Mesothelial cell of epicardium (in vitro differentiated cells): Measurements from ENCODE around the gene FCHSD2. TPM values are rescaled to one million over a fixed set of nuclear protein-coding genes. Genes with fewer than 3 reads are reported as not detected.

ENCODE experiments used
- DNase-seq, 2 experiments: peaks; one replicate each; pipeline ENCODE4 v3.0.0; 2021; ENCODE audit warnings: low spot score in 2 of 2; ENCODE audit not compliant: unreplicated experiment in 2 of 2
- H3K27ac Mint-ChIP-seq: 2 replicates; pipeline ENCODE4 v1.8.0; 2021; ENCODE audit warnings: mixed read lengths
- H3K27me3 Mint-ChIP-seq: 2 replicates; pipeline ENCODE4 v1.8.0; 2021; ENCODE audit warnings: low read depth, mixed read lengths
- H3K36me3 Mint-ChIP-seq: 2 replicates; pipeline ENCODE4 v1.8.0; 2021; ENCODE audit warnings: mixed read lengths
- H3K4me1 Mint-ChIP-seq: 2 replicates; pipeline ENCODE4 v1.8.0; 2021; ENCODE audit warnings: mixed read lengths
- H3K4me3 Mint-ChIP-seq: 2 replicates; pipeline ENCODE4 v1.8.0; 2021; ENCODE audit warnings: mild to moderate bottlenecking, moderate library complexity, mixed read lengths
- H3K9me3 Mint-ChIP-seq: 2 replicates; pipeline ENCODE4 v1.8.0; 2021; ENCODE audit warnings: mixed read lengths
- total RNA-seq: library from RNA; stranded (reverse); gene quantifications from 3 replicates; pipeline ENCODE4 v1.2.1, GENCODE V29; 2021
- TF ChIP-seq, protein P1 (sequence below): fragments of 200-600 bp; sonication (generic); IDR thresholded peaks from one replicate; pipeline ENCODE4 v1.5.0; 2021; ENCODE audit warnings: antibody characterized with exemption; ENCODE audit not compliant: unreplicated experiment

The FCHSD2 gene
- total RNA-seq, 1 donor from 2014 or later, result 33.8 TPM

DNA sequence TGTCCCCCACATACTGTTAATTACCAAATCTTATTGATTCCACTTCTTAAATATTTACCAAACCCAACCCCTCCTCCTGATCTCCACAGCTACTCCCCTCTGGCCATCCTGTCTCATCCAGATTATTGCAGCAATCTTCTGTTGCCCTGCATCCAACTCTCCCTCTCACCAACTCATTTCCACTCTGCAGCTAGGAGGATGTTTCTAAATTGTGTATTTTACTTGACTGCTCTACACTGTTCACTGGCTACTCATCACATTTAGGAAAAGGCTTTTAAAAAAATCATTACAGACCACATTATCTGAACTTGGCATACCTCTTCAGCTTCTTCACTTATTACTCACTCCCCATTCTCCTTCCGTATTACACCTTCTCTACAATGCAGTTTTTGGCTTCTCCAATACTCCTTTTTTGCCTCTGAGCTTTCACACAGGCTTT, 210.0 kb downstream of the FCHSD2 start:
- H3K4me1 Mint-ChIP-seq, result peaks cover 13% of the 10 kb centered on the region
- H3K27me3 Mint-ChIP-seq, result no peaks in the 10 kb centered on the region
- TF ChIP-seq, protein P1, sequence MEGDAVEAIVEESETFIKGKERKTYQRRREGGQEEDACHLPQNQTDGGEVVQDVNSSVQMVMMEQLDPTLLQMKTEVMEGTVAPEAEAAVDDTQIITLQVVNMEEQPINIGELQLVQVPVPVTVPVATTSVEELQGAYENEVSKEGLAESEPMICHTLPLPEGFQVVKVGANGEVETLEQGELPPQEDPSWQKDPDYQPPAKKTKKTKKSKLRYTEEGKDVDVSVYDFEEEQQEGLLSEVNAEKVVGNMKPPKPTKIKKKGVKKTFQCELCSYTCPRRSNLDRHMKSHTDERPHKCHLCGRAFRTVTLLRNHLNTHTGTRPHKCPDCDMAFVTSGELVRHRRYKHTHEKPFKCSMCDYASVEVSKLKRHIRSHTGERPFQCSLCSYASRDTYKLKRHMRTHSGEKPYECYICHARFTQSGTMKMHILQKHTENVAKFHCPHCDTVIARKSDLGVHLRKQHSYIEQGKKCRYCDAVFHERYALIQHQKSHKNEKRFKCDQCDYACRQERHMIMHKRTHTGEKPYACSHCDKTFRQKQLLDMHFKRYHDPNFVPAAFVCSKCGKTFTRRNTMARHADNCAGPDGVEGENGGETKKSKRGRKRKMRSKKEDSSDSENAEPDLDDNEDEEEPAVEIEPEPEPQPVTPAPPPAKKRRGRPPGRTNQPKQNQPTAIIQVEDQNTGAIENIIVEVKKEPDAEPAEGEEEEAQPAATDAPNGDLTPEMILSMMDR, result no peak
- no peaks in the 10 kb centered on the region for H3K36me3 Mint-ChIP-seq
- H3K9me3 Mint-ChIP-seq, result no peaks in the 10 kb centered on the region
- no peak overlapping the region for H3K4me3 Mint-ChIP-seq
- H3K27ac Mint-ChIP-seq, result no peak overlapping the region
- DNase-seq, result no peak

DNA sequence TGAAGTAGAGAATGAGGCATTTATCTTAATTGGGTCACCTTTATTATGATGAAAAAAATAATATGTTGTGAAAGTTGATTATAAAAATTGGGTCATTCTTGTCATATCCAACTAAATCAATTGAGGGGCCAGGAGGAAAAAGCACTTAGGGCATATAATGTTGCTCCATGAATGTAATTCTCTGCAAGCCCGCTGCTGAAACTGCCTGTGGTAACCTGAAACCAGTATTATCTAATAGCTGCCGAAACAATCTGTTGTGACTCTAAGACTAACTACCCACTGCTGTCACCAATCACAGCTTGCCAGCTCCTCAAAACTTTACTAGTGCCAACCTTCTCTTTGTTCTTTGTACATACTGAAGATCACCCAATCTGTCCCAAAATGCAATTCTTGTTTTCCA, 212.1 kb downstream of the FCHSD2 start:
- Mint-ChIP-seq H3K27ac (peak overlapping the region; percentile 55), H3K4me3 (no peak overlapping the region), H3K36me3 (no peaks in the 10 kb centered on the region), H3K9me3 (no peaks in the 10 kb centered on the region), H3K4me1 (peaks cover 13% of the 10 kb centered on the region), H3K27me3 (no peaks in the 10 kb centered on the region)
- DNase-seq, result no peak
- TF ChIP-seq, protein P1, result no peak

DNA sequence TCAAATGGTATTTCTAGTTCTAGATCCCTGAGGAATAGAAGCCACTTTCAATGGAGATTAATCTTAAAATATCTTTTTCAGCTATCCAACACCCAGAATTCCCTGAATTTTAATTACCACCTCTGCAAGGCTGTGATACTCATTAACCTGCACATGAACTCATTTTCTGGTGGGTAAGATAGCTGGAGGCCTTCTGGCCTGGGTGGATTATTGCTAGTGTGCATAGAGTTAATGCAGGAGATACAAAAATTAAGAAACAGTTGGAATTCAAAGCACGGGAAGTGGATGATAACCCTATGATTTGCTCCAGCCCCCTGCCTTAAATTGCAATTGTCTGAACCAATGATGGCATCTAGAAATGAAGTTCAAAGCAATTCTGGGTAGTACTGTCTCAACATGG, 212.9 kb downstream of the FCHSD2 start:
- no peak overlapping the region for H3K4me3 Mint-ChIP-seq
- no peaks in the 10 kb centered on the region for H3K9me3 Mint-ChIP-seq
- no peaks in the 10 kb centered on the region for H3K36me3 Mint-ChIP-seq
- H3K4me1 Mint-ChIP-seq, result peaks cover 11% of the 10 kb centered on the region
- TF ChIP-seq, protein P1, result no peak
- H3K27ac Mint-ChIP-seq, result peak overlapping the region; percentile 55
- no peak for DNase-seq
- H3K27me3 Mint-ChIP-seq, result no peaks in the 10 kb centered on the region

DNA sequence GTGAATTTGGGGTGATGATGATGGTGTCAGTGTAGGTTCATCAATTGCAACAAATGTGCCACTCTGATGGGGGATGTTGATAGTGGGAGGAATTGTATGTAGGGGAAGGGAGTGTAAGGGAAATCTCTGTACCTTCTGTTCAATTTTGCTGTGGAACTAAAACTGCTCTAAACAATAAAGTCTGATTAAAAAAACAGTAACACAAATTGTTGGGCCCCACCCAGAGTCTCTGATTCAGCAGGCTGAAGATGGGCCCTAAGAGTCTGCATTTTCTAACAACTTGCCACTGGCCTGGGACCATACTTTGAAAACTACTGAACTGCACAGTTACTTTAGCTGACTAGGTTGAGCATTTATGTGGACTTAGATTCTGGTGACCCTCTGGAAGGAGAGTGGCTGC, 214.7 kb downstream of the FCHSD2 start:
- DNase-seq, result no peak
- Mint-ChIP-seq H3K4me1 (peaks cover 11% of the 10 kb centered on the region), H3K9me3 (no peaks in the 10 kb centered on the region)

DNA sequence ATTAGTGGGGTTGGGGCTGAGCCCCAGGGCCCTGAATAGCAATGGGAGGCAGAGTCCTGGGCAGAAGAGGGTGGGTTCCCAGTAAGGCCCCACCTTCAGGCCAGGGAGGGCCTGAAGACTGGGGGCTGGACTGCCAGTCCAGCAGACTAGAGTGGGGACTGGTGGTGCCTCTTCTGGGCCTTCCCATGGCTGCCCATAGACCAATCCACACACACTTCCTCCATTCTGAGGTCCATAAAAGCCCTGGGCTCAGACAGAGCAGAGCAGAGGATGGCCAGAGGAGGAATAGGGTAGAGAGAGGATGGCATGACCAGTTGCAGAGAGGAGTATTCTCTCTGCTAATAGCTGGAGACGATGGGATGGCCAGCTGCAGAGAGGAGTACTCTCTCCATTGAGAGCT, 216.0 kb downstream of the FCHSD2 start:
- Mint-ChIP-seq H3K4me3 (no peak overlapping the region), H3K27ac (no peak overlapping the region), H3K4me1 (peaks cover 17% of the 10 kb centered on the region), H3K9me3 (no peaks in the 10 kb centered on the region), H3K36me3 (no peaks in the 10 kb centered on the region), H3K27me3 (no peaks in the 10 kb centered on the region)
- no peak for DNase-seq
- TF ChIP-seq, protein P1, result no peak

More for the DNA sequence above, 214.7 kb downstream of the FCHSD2 start:
- TF ChIP-seq, protein P1, result no peak
- Mint-ChIP-seq H3K27ac (no peak overlapping the region), H3K4me3 (no peak overlapping the region), H3K27me3 (no peaks in the 10 kb centered on the region), H3K36me3 (no peaks in the 10 kb centered on the region)

DNA sequence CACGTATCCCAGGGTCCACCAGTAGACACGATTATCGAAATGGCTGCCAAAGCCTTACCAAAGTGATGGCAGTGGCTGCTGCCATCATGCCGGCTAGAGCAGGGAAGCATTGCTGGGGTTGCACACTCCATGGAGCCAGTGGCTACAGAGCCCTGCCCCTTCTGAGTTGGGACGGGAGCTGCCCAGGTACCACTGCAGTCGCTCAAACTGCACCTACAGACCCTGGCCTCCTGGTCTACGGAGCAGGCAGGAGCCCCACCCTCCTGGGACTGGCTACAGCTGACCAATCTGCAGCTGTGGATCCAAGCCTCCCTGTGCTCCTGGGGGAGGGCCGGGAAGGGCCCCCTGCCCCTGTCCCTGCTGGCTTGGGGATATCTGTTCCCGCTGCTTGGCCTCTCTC, 216.5 kb downstream of the FCHSD2 start:
- no peak for DNase-seq
- Mint-ChIP-seq H3K9me3 (no peaks in the 10 kb centered on the region), H3K4me1 (peaks cover 21% of the 10 kb centered on the region), H3K27me3 (no peaks in the 10 kb centered on the region), H3K27ac (no peak overlapping the region), H3K4me3 (no peak overlapping the region), H3K36me3 (no peaks in the 10 kb centered on the region)
- TF ChIP-seq, protein P1, result no peak
